HL-60/S4 (cell line): ENCODE results near the gene RAB3A.

Experiments
- in situ Hi-C: fragments of 300-500 bp; cut with MboI; formaldehyde crosslinking; loops from 2 replicates; pipeline ENCODE4 v1.14.3; 2022; ENCODE audit warnings: low sequenced_read_pairs

The RAB3A gene

GRCh38 chr19:18155095-18156087, 48.5 kb downstream of the RAB3A start:
- in situ Hi-C loops: no loop called here

- in situ Hi-C loops: no loop called here
Observed at GRCh38 chr19:18153556-18154134, 50.2 kb downstream of the RAB3A start.

- in situ Hi-C loops: no loop called here
Observed at GRCh38 chr19:18152817-18153555, 50.9 kb downstream of the RAB3A start, which contains the start of gene PIK3R2. PIK3R2 (plus strand) TSS chr19:18153163; CDS start chr19:18155880, 2,717 bp downstream.

GRCh38 chr19:18152442-18152816, 51.4 kb downstream of the RAB3A start:
- in situ Hi-C loops: no loop called here

GRCh38 chr19:18150776-18151624, 52.8 kb downstream of the RAB3A start:
- in situ Hi-C loops: no loop called here

GRCh38 chr19:18149596-18149975, 54.3 kb downstream of the RAB3A start:
- in situ Hi-C loops: no loop called here

- in situ Hi-C loops: no loop called here
Observed at GRCh38 chr19:18147396-18147795, 56.4 kb downstream of the RAB3A start.
